WTC11 (cell line): Measurements from ENCODE around the gene ARG2. TPM values are rescaled to one million over a fixed set of nuclear protein-coding genes. Genes with fewer than 3 reads are reported as not detected.
"Not testable (repeated sequence)": the region's sequence is repeated elsewhere in the genome, so short reads cannot be mapped to it uniquely, and the experiment has no call there.

Experiments used
- ATAC-seq: fragments of 200-7000 bp; cut with Tn5 transposase; 2 replicates; pipeline ENCODE4 v1.10.0; 2021; ENCODE audit warnings: mild to moderate bottlenecking, moderate library complexity
- CTCF ChIA-PET: fragments of 300-600 bp; sonication (Branson Sonifier 250); formaldehyde crosslinking; loops from one replicate; lab custom pipeline; 2021; ENCODE audit warnings: antibody characterized with exemption; lab: Charles Lee
- POLR2A ChIA-PET: fragments of 350-600 bp; sonication (Branson Sonifier 250); formaldehyde crosslinking; loops from one replicate; lab custom pipeline; 2021; ENCODE audit warnings: antibody characterized with exemption; lab: Charles Lee
- DNase-seq: peaks from one replicate; pipeline ENCODE4 v3.0.0; 2021; ENCODE audit warnings: low spot score
- H3K27ac Mint-ChIP-seq: 2 replicates; pipeline ENCODE4 v1.8.0; 2021; ENCODE audit warnings: mixed read lengths
- H3K27me3 Mint-ChIP-seq: 2 replicates; pipeline ENCODE4 v1.8.0; 2021; ENCODE audit warnings: low read depth, mild to moderate bottlenecking, moderate library complexity, mixed read lengths
- H3K36me3 Mint-ChIP-seq: 2 replicates; pipeline ENCODE4 v1.8.0; 2021; ENCODE audit warnings: mixed read lengths
- H3K4me1 Mint-ChIP-seq: 2 replicates; pipeline ENCODE4 v1.8.0; 2022; ENCODE audit warnings: mixed read lengths
- H3K4me3 Mint-ChIP-seq: 2 replicates; pipeline ENCODE4 v1.8.0; 2021; ENCODE audit warnings: mild to moderate bottlenecking, moderate library complexity, mixed read lengths
- H3K9me3 Mint-ChIP-seq: 2 replicates; pipeline ENCODE4 v1.8.0; 2021; ENCODE audit warnings: mixed read lengths
- ARID4B ChIP-seq: sonication (generic); formaldehyde crosslinking; IDR thresholded peaks from 2 replicates; pipeline ENCODE4 v1.8.0; 2023; ENCODE audit warnings: missing genetic modification reagents, mild to moderate bottlenecking, borderline replicate concordance
- ATF1 ChIP-seq: sonication (generic); formaldehyde crosslinking; IDR thresholded peaks from 2 replicates; pipeline ENCODE4 v1.8.1; 2023; ENCODE audit warnings: mild to moderate bottlenecking, moderate library complexity, missing genetic modification reagents
- ATF6 ChIP-seq: sonication (generic); formaldehyde crosslinking; IDR thresholded peaks from 2 replicates; pipeline ENCODE4 v1.8.1; 2023; ENCODE audit warnings: mild to moderate bottlenecking, missing genetic modification reagents
- CDX4 ChIP-seq: fragments of 250-450 bp; sonication (Bioruptor Pico); IDR thresholded peaks from 2 replicates; pipeline ENCODE4 v1.9.0; 2021; ENCODE audit warnings: moderate library complexity, mild to moderate bottlenecking, inconsistent platforms, borderline replicate concordance
- ELF4 ChIP-seq: sonication (generic); formaldehyde crosslinking; IDR thresholded peaks from 2 replicates; pipeline ENCODE4 v1.8.1; 2022; ENCODE audit warnings: low read depth, mild to moderate bottlenecking, moderate library complexity, missing genetic modification reagents
- FOXP1 ChIP-seq: sonication (generic); formaldehyde crosslinking; IDR thresholded peaks from 2 replicates; pipeline ENCODE4 v1.8.0; 2022; ENCODE audit warnings: missing genetic modification reagents, mild to moderate bottlenecking, moderate library complexity, borderline replicate concordance
- FOXP4 ChIP-seq: sonication (generic); formaldehyde crosslinking; IDR thresholded peaks from 2 replicates; pipeline ENCODE4 v1.8.0; 2022; ENCODE audit warnings: mild to moderate bottlenecking, missing genetic modification reagents
- GTF2I ChIP-seq: fragments of 250-450 bp; sonication (Bioruptor Pico); conservative IDR thresholded peaks from 2 replicates; pipeline ENCODE4 v1.4.0; 2021; ENCODE audit warnings: mild to moderate bottlenecking
- KAT7 ChIP-seq: sonication (generic); formaldehyde crosslinking; IDR thresholded peaks from 2 replicates; pipeline ENCODE4 v1.8.1; 2023; ENCODE audit warnings: missing genetic modification reagents, mild to moderate bottlenecking, borderline replicate concordance
- MAX ChIP-seq: sonication (generic); formaldehyde crosslinking; IDR thresholded peaks from 2 replicates; pipeline ENCODE4 v1.8.0; 2022; ENCODE audit warnings: mild to moderate bottlenecking, missing genetic modification reagents
- MLX ChIP-seq: sonication (generic); formaldehyde crosslinking; IDR thresholded peaks from 2 replicates; pipeline ENCODE4 v1.8.1; 2023; ENCODE audit warnings: mild to moderate bottlenecking, missing genetic modification reagents, moderate library complexity
- NR1H2 ChIP-seq: sonication (generic); formaldehyde crosslinking; IDR thresholded peaks from 2 replicates; pipeline ENCODE4 v1.9.0; 2021; ENCODE audit warnings: mild to moderate bottlenecking, moderate library complexity, missing genetic modification reagents
- ZNF121 ChIP-seq: sonication (generic); formaldehyde crosslinking; IDR thresholded peaks from 2 replicates; pipeline ENCODE4 v1.8.0; 2023; ENCODE audit warnings: missing genetic modification reagents
- ZNF532 ChIP-seq: fragments of 250-450 bp; sonication (Bioruptor Pico); IDR thresholded peaks from 2 replicates; pipeline ENCODE4 v1.9.0; 2021; ENCODE audit warnings: mild to moderate bottlenecking, borderline replicate concordance
- ZNF671 ChIP-seq: fragments of 250-450 bp; sonication (Bioruptor Pico); IDR thresholded peaks from 2 replicates; pipeline ENCODE4 v1.8.0; 2021; ENCODE audit warnings: mild to moderate bottlenecking
- total RNA-seq: library from RNA; stranded (reverse); gene quantifications from 3 replicates; pipeline ENCODE4 v1.2.3, GENCODE V29; 2021

The ARG2 gene
- total RNA-seq, 1 experiment from 2014 or later = 29.8 TPM

GRCh38 chr14:67599698-67600561 lies 19.8 kb upstream of the ARG2 start, which contains the start of gene PIGH (continued):
- TF ChIP-seq ATF1 (CRISPR knock-in tag) (0 out of 2 replicates have a peak, but pooled peaks have one; percentile 33), CDX4 (no peak), FOXP1 (peak; percentile 66; the same call in 1 of the 2 replicates), KAT7 (CRISPR knock-in tag) (no peak), MAX (CRISPR knock-in tag) (peak; percentile 54), ZNF671 (no peak), ARID4B (no peak), ELF4 (CRISPR knock-in tag) (no peak)

GRCh38 chr14:67600562-67600974 lies 19.2 kb upstream of the ARG2 start:
- H3K27ac Mint-ChIP-seq = 0 out of 2 replicates have a peak overlapping the region, but pooled peaks have one; percentile 88
- POLR2A ChIA-PET = interaction anchor here (1.0 to 2.9 kb wide), 8 partner anchors 9 to 180 kb away, joined by 3 to 25 read pairs (median 4); partner anchors contain the start of genes ARG2 and RDH11

GRCh38 chr14:67602076-67602475 lies 17.6 kb upstream of the ARG2 start:
- H3K4me1 Mint-ChIP-seq = peaks cover 8% of the 10 kb centered on the region
- H3K4me3 Mint-ChIP-seq = no peak overlapping the region
- H3K36me3 Mint-ChIP-seq = no peaks in the 10 kb centered on the region
- H3K27me3 Mint-ChIP-seq = peaks cover 76% of the 10 kb centered on the region
- H3K27ac Mint-ChIP-seq = no peak overlapping the region
- CTCF ChIA-PET = no interaction called here
- ATAC-seq (no peak), DNase-seq (no peak)
- POLR2A ChIA-PET = no interaction called here
- H3K9me3 Mint-ChIP-seq = no peaks in the 10 kb centered on the region
- no peak for TF ChIP-seq ZNF121 (CRISPR knock-in tag)
- TF ChIP-seq FOXP4 (CRISPR knock-in tag) = no peak
- no peak for TF ChIP-seq ZNF532 (CRISPR knock-in tag)
- TF ChIP-seq ATF6 (CRISPR knock-in tag) = no peak
- no peak for TF ChIP-seq MLX (CRISPR knock-in tag)
- TF ChIP-seq GTF2I (CRISPR knock-in tag) = no peak
- no peak for TF ChIP-seq NR1H2 (CRISPR knock-in tag)
- TF ChIP-seq MAX (CRISPR knock-in tag) = no peak

More at GRCh38 chr14:67600562-67600974, 19.2 kb upstream of the ARG2 start:
- Mint-ChIP-seq H3K27me3 (peaks cover 62% of the 10 kb centered on the region), H3K4me3 (peak overlapping the region; percentile 90)
- not testable (repeated sequence) for H3K9me3 Mint-ChIP-seq, H3K36me3 Mint-ChIP-seq, H3K4me1 Mint-ChIP-seq, ATAC-seq, DNase-seq
- TF ChIP-seq GTF2I (CRISPR knock-in tag) = 0 out of 2 replicates have a peak, but pooled peaks have one; percentile 32
- CTCF ChIA-PET = interaction anchor here (0.6 to 3.7 kb wide), 43 partner anchors 9 to 1224 kb away, joined by 3 to 40 read pairs (median 5); partner anchors contain the start of genes ARG2, PLEKHH1 and RDH11
